ENCODE data around the gene ANKRD13B.

The ANKRD13B gene

DNA sequence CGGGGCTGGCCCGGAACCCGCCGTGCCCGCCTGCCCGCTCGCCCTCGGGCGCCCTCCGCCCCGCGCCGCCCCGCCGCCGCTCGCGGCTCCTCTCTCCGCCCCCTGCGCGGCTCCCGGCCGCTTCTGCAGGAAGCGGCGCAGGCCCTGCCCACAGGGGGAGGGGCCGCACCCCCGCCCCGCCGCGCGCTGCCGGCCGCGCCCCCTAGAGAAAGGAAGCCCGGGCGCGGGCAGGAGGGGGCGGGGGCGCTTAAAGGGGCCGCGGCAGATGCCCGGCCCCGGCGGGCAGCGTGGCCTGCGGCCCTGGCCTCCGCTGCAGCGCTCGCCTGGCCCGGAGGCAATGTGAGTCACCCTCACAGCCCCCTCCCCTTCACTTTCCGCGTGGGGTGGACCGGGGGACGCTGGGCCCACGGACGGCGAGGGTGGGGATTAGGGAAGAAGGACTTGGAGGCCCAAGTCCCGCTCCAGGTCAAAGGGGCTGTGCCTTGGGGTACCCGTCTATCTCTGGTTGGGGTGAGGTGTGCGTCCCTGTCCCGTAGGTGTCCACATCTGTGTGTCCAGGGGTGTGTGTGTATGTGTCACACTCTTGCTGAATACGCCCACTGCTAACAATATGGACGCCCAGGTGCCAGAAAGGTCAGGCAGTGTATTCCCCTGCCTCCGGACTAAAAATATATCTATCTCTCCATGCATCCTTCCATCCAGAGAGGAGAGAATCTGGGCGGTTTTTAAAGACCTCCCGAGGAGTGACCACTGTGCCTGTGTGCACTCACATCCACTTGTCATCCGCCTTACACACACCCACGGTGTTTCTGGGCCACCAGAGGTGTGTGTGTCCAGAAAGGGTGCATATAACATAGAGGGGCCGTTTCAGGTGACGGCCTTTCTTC, 3.2 kb upstream of the ANKRD13B start, which contains the start of gene GIT1:
Gene GIT1, minus strand, starts transcription at position 125 of the 887 bp plus-strand sequence. CDS start 270 bp downstream, outside the sequence.
- H3K4me1 ChIP-seq (ENCODE audit: insufficient read depth, low read length), result peaks cover 63% of the 10 kb centered on the region
- peak within 1 kb of the TSS; percentile 15 for H2AFZ ChIP-seq (ENCODE audit: low read depth, low read length)
- no peaks in the 10 kb centered on the region for H3K9me3 ChIP-seq (ENCODE audit: low read length)
- no peaks in the 10 kb centered on the region for H3K36me3 ChIP-seq (ENCODE audit: insufficient read depth, low read length)
- peak within 1 kb of the TSS; percentile 94 for H3K4me3 ChIP-seq (ENCODE audit: low read length)
- H3K27me3 ChIP-seq (ENCODE audit: insufficient read depth, low read length), result no peaks in the 10 kb centered on the region

DNA sequence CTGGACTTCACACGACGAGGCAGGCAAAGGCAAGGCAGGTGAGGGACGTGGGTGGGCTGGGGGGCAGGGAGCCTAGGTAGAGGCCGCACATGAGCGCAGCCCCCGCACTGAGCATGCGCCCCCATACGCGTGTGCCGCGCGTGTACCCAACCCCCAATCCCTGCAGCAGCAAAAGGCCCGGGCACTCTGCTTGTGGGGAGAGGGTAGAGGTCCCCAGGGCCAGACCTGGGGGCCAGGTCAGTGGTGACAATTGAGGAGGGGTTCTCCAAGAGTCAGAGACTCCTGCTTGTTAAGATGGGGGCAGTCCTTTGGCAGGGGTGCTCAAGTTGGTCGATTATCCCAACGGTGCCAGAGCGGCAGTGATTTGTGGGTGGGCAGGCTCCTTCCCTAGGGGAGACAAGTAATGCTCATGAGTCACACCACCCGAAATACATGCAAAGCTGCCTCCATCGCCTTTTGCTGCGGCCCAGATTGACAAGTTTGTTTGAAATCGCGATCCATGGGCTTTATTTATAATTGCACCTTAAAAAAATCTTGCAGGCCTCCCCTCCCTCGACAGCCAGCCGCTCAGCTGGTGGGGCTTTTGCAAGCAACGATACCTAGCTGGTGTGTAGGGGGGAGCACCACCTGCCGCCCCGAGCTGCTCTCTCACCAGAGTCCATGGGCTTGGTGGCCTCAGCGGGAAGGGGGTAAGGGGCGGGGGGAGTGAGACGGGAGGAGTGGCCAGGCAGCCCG, 2.4 kb upstream of the ANKRD13B start:
- Histone ChIP-seq H2AFZ (ENCODE audit: low read depth, low read length) (peak overlapping the region; percentile 69), H3K4me1 (ENCODE audit: insufficient read depth, low read length) (peaks cover 59% of the 10 kb centered on the region)

DNA sequence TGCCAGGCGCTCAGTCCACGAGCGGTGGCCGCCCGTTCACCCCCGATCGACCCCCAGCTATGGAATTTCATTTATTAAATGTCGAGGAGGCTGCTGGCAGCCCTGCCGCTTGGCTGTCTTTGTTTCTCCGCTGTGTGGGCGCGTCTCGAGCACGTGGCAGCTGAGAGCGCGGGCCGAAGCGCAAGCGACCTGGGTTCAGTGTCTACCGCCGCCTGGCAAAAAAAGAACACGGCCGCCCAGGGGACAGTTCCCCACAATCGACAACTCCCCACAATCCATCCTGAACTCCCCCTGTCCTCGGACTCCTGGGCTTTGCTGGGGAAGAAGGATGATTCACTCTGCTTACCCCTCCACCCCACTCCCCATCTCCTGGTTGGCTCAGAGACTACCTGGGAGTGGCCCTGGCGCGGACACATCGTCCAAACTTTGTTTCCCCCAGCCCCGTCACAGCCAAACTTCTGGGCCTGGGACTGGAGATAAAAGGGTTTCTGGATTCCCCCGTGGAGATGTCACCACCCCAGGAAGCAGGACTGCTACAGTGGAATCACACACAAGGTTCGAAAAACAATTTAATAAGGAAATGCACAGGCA, 1.7 kb upstream of the ANKRD13B start:
- H3K4me1 ChIP-seq (ENCODE audit: insufficient read depth, low read length), result peaks cover 63% of the 10 kb centered on the region

More for the DNA sequence above, 2.4 kb upstream of the ANKRD13B start:
- Histone ChIP-seq H3K4me3 (ENCODE audit: low read length) (peak overlapping the region; percentile 55), H3K36me3 (ENCODE audit: insufficient read depth, low read length) (no peaks in the 10 kb centered on the region), H3K9me3 (ENCODE audit: low read length) (no peaks in the 10 kb centered on the region), H3K27me3 (ENCODE audit: insufficient read depth, low read length) (no peaks in the 10 kb centered on the region)

DNA sequence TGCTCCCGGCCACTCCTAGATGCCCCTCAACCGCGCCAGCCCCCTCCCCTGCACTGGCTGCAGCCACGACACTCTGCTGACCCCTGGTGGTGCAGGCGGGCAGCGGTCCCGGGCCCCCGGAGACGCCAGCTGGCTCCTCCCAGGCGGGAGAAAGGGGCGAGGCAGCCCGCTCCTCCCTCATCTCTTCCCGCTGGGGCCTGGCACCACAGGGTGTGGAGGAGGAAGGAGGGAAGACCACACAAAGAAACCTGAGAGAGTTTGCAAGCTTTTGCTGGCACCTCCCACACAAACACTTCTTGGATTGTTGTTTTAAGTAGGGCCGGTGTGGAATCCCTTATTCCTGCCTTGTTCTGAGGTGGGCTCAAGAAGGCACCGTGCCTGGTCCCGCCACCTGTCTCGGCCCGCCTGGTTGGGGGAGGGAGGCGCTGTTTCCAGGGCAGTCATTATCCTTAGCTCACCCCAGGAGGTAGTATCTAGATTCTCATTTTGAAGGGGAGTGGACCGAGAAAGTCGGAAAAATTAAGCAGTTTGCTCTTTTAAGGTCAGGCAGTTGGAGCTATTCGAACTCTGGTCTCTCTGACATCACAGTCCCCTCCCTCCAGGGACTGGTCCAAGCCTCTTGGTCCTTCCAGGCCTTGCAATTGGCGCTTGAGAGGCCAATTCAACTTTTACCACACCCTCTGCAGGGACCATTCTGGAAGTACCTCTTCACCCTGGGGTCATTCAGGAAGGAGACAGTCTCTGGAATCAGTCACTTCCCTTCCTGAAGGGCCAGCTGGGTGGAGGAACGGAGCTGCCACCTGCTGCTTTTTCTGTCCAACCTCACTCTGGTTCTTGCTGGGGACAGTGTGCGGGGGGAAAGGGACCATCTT, 959 bp upstream of the ANKRD13B start:
- H3K36me3 ChIP-seq (ENCODE audit: insufficient read depth, low read length), result no peaks in the 10 kb centered on the region
- H3K9me3 ChIP-seq (ENCODE audit: low read length), result no peaks in the 10 kb centered on the region
- peaks cover 66% of the 10 kb centered on the region for H3K4me1 ChIP-seq (ENCODE audit: insufficient read depth, low read length)
- H3K27me3 ChIP-seq (ENCODE audit: insufficient read depth, low read length), result no peaks in the 10 kb centered on the region
- H2AFZ ChIP-seq (ENCODE audit: low read depth, low read length), result peak overlapping the region; percentile 69
- peak overlapping the region; percentile 55 for H3K4me3 ChIP-seq (ENCODE audit: low read length)

More for the DNA sequence above, 1.7 kb upstream of the ANKRD13B start:
- H3K36me3 ChIP-seq (ENCODE audit: insufficient read depth, low read length), result no peaks in the 10 kb centered on the region
- no peaks in the 10 kb centered on the region for H3K9me3 ChIP-seq (ENCODE audit: low read length)
- peak overlapping the region; percentile 69 for H2AFZ ChIP-seq (ENCODE audit: low read depth, low read length)
- peak overlapping the region; percentile 55 for H3K4me3 ChIP-seq (ENCODE audit: low read length)
- H3K27me3 ChIP-seq (ENCODE audit: insufficient read depth, low read length), result no peaks in the 10 kb centered on the region

DNA sequence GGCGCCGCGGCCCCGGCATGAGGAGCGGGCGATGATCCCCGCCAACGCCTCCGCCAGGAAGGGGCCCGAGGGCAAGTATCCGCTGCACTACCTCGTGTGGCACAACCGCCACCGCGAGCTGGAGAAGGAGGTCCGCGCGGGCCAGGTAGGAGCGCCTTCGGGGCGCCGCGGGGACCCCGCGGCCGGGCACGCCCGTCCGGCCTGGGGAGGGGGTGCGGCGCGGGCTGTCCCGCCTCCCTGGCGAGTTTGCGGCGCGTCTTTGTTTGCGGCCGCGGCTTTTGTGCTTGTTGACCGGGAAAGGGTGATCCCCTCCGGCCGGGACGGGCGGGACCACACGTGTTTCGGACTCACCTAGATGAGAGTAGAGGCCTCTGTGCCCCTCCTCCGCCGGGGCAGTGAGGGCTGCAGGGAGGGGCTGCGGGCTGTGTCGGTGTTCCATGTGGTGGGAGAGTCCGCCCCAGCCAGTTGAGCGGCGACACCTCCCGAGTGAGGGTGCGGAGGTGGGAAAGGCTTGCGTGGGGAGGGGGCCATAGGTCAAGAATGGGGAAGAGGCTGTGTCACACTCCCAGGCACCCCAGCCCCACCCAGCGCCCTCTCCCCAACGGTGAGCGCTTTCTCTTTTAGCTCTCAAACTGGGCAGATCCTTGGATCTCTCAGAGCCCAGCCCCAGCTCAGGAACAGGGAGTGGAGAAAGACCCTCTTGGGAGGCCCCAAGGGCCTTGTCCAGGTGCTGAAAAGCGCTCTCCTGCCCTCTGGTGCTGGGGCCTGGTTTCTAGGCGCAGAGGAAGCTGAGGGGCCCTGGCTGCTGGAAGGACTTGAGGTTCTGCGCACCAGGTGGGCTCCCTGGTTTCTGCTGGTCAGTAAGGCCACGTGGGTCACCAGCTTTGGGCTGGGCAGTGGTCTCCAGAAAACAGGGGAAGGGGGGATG, 923 bp downstream of the ANKRD13B start:
- H3K4me3 ChIP-seq (ENCODE audit: low read length), result peak overlapping the region; percentile 79
- no peaks in the 10 kb centered on the region for H3K36me3 ChIP-seq (ENCODE audit: insufficient read depth, low read length)
- H3K27me3 ChIP-seq (ENCODE audit: insufficient read depth, low read length), result no peaks in the 10 kb centered on the region
- H2AFZ ChIP-seq (ENCODE audit: low read depth, low read length), result peak overlapping the region; percentile 82
- H3K4me1 ChIP-seq (ENCODE audit: insufficient read depth, low read length), result peaks cover 60% of the 10 kb centered on the region
- no peaks in the 10 kb centered on the region for H3K9me3 ChIP-seq (ENCODE audit: low read length)

- Histone ChIP-seq H3K4me3 (ENCODE audit: low read length) (peak overlapping the region; percentile 79), H3K27me3 (ENCODE audit: insufficient read depth, low read length) (no peaks in the 10 kb centered on the region), H3K36me3 (ENCODE audit: insufficient read depth, low read length) (no peaks in the 10 kb centered on the region), H3K4me1 (ENCODE audit: insufficient read depth, low read length) (peaks cover 60% of the 10 kb centered on the region), H2AFZ (ENCODE audit: low read depth, low read length) (no peak overlapping the region), H3K9me3 (ENCODE audit: low read length) (no peaks in the 10 kb centered on the region)
These were observed 1.7 kb downstream of the ANKRD13B start for GRCh38 chr17:29594519-29595090.

GRCh38 chr17:29595107-29595942, 2.4 kb downstream of the ANKRD13B start:
- H3K27me3 ChIP-seq (ENCODE audit: insufficient read depth, low read length), result no peaks in the 10 kb centered on the region
- H3K4me1 ChIP-seq (ENCODE audit: insufficient read depth, low read length), result peaks cover 54% of the 10 kb centered on the region
- no peak overlapping the region for H2AFZ ChIP-seq (ENCODE audit: low read depth, low read length)
- H3K9me3 ChIP-seq (ENCODE audit: low read length), result no peaks in the 10 kb centered on the region
- H3K4me3 ChIP-seq (ENCODE audit: low read length), result no peak overlapping the region
- H3K36me3 ChIP-seq (ENCODE audit: insufficient read depth, low read length), result no peaks in the 10 kb centered on the region

GRCh38 chr17:29595943-29596774, 3.2 kb downstream of the ANKRD13B start:
- peaks cover 46% of the 10 kb centered on the region for H3K4me1 ChIP-seq (ENCODE audit: insufficient read depth, low read length)
- no peaks in the 10 kb centered on the region for H3K27me3 ChIP-seq (ENCODE audit: insufficient read depth, low read length)
- no peaks in the 10 kb centered on the region for H3K9me3 ChIP-seq (ENCODE audit: low read length)
- no peak overlapping the region for H3K4me3 ChIP-seq (ENCODE audit: low read length)
- H3K36me3 ChIP-seq (ENCODE audit: insufficient read depth, low read length), result no peaks in the 10 kb centered on the region
- H2AFZ ChIP-seq (ENCODE audit: low read depth, low read length), result no peak overlapping the region

DNA sequence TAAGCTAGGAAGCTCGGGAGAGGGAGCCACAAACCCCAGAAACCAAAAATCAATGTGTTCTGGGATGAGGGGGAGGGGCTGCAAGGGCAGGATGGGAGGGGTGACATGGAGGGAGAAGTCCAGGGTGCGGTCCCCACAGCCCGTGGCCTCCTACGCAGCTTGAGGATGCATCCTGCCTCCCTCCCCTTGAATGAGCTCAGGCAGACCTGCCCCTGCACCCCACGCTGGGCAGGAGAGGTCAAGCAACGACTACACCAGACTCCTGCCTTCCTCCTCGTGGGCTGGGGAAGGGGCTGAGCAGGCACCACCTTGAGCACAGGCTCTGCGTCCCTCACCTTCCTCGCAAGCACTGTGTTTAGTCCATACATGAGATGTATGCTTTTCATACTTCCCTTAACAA, 3.9 kb downstream of the ANKRD13B start:
- H3K4me1 ChIP-seq (ENCODE audit: insufficient read depth, low read length), result peaks cover 41% of the 10 kb centered on the region
- no peaks in the 10 kb centered on the region for H3K36me3 ChIP-seq (ENCODE audit: insufficient read depth, low read length)
- no peaks in the 10 kb centered on the region for H3K9me3 ChIP-seq (ENCODE audit: low read length)

GRCh38 chr17:29597361-29598172, 4.6 kb downstream of the ANKRD13B start:
- H3K27me3 ChIP-seq (ENCODE audit: insufficient read depth, low read length), result no peaks in the 10 kb centered on the region
- H3K4me3 ChIP-seq (ENCODE audit: low read length), result no peak overlapping the region
- no peaks in the 10 kb centered on the region for H3K9me3 ChIP-seq (ENCODE audit: low read length)
- no peaks in the 10 kb centered on the region for H3K36me3 ChIP-seq (ENCODE audit: insufficient read depth, low read length)
- H3K4me1 ChIP-seq (ENCODE audit: insufficient read depth, low read length), result peaks cover 34% of the 10 kb centered on the region
- H2AFZ ChIP-seq (ENCODE audit: low read depth, low read length), result no peak overlapping the region

More for the DNA sequence above, 3.9 kb downstream of the ANKRD13B start:
- H3K27me3 ChIP-seq (ENCODE audit: insufficient read depth, low read length), result no peaks in the 10 kb centered on the region
- no peak overlapping the region for H2AFZ ChIP-seq (ENCODE audit: low read depth, low read length)
- no peak overlapping the region for H3K4me3 ChIP-seq (ENCODE audit: low read length)
